ENCODE measurements around the gene AKR1C3.

AKR1C3 gene

DNA sequence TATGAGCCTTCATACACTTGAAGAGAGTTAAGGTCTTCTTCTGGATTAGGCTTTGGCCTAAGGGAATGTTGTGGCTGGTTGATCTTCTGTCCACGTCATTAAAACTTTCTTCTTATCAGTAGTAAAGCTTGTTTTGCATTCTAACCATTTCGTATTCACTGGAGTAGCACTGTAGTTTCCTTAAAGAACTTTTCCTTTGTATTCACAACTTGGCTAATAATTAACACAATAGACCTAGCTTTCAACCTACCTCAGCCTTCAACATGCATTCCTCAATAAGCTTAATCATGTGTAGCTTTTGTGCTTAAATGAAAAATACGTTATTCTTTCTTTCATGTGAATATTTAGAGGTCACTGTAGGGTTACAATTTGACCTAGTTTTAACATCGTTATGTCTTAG lies 48.0 kb downstream of the AKR1C3 start:
- DNase-seq = no peak

DNA sequence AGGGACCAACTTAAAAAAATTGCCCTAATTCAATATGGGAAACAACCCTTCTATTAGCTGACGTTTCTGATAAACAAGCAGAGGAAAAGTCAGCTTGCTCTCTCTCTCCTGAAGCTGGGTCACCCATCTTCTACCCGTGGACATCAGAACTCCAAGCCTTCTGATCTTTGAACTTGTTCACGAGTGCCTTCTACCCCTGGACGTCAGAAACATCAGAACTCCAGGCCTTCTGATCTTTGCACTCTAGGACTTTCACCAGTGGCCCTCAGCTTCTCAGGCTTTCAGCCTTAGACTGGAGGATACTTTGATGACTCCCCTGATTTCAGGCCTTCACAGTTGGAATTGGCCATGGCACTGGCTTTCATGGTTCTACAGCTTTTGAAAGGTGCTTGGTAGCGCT lies 48.9 kb downstream of the AKR1C3 start:
- no peak for DNase-seq

DNA sequence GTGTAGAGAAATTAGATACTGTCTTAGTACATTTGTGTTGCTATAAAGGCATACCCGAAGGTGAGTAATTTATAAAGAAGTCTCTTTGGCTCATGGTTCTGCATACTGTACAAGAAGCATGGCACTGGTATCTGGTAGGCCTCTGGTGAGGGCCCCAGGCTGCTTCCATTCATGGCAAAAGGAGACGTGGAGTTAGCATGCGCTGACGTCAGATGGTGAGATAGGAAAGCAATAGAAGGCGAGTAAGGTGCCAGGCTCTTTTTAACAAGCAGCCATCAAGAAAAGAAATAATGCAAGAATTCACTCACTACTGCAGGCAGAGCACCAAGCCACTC lies 52.7 kb downstream of the AKR1C3 start:
- no peak for DNase-seq

DNA sequence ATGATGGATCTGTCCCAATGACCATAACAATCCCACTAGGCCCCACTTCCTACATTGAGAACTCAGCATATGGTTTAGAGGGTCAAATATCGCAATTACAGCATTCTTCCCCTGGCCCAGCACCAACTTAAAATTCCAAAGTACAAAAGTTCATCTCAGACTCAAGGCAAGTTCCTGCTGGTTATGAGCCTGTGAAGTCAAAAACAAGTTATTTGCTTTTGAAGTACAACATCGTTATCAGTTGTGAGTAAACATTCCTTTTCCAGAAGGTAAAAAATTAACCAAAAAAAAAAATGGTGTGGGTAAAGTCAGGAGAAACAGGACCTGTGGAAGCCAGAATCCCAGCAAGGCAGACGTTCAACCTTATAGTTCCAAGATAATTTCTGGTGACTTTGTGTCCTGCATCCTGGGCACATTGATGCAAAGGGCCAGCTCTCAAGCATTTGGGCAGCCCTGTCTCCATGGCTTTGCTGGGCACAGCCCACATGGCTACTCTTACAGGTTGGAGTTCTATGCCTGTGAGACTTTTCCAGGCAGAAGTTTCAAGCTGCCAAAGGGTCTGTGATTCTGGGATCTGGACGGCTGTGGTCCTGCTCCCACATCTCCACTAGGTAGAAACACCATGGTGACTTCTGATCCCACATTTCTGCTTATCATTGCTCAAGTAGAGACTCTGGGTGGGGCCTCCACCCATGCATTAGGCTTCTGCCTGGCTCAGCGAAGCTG lies 53.2 kb downstream of the AKR1C3 start:
- no peak for DNase-seq

DNA sequence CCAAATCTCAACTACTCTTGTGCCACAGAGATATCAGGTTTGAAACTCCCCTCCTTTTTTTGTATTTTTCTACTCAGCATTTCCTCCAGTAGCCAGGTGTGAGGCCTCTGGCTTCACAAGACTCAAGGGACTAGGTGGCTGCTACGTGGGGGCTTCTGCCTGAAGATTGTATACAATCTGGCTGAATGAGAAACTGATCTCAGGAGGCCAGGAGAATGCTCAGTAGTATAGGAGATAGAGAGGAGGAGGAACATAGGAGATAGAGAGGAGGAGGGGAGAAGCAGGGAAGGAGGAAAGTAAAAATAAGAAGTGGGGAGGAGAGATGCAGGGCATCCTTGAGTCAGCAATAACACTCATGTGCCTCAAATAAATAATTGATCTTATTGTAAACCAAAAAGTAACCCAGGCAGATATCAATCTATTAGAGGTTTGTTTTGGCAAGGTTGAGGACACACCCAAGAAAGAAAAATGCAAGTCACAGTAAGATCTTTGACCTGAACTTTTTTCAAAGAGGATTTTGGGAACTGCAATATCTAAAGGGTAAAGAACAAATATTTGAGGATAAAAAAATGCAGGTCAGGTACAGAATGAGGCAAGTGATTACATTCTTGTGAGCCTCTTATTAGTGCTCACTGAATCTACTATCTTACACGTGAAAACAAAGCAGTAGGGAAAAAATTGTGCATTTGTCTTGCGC lies 53.9 kb downstream of the AKR1C3 start:
- DNase-seq = no peak

DNA sequence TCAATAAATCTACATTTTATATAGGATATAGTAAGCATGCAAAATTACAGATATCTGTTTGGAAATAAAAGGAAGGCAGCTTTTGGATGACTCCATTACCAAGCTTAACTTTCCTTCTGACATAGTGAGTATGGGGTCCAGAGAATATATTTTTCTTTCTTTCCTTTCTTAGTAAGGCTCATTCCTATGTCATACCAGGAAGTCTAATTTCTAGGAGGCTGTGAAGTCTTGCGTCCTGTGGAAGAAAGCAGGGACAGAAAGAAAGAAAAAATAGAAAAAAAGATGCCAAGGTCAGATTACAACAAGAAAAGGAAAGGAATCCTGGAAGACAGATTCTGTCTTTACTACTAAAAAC lies 54.4 kb downstream of the AKR1C3 start:
- no peak for DNase-seq

DNA sequence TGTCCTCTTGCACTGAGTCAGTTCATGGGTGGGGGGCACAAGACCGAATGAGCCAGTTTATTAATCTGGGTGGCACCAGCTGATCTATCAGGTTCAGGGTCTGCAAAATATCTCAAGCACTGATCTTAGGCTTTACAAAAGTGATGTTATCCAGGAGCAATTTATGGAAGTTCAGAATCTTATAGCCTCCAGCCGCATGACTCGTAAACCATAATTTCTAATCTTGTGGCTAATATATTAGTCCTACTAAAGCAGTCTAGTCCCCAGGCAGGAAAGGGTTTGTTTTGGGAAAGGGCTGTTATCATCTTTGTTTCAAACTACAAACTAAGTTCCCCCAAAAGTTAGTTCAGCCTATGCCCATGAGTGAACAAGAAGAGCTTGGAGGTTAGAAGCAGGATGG lies 56.9 kb downstream of the AKR1C3 start:
- no peak for DNase-seq

DNA sequence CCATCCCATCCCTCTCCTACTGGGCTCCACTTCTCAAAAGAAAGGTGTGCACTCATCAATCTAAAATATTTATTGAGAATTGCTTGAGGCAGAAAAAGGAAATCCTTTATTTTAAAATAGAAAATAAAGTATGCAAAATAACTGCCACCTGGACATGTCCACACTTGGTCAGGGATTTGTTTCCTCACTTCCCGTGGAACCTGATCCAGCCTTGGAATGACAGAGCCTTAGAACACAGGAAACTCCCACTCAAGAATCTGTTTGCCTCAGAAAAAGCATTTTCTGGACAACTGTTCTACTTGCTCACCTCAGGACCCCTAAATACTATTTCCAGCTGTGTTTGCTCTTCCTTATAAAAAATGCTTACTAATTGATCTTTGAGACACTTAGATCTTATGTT lies 61.7 kb downstream of the AKR1C3 start:
- no peak for DNase-seq
